B cell (primary cell): ENCODE data around the gene RER1.

ENCODE experiments used
- EZH2 ChIP-seq: IDR thresholded peaks from 2 replicates; pipeline ENCODE4 v1.6.1; 2012; ENCODE audit warnings: borderline replicate concordance, low read depth, mild to moderate bottlenecking, moderate library complexity, low read length; ENCODE audit not compliant: insufficient read depth, poor library complexity, severe bottlenecking
- TF ChIP-seq, protein P1 (sequence below): fragments of 200-600 bp; IDR thresholded peaks from one replicate; pipeline ENCODE4 v1.8.0; 2022; ENCODE audit warnings: antibody characterized with exemption, mild to moderate bottlenecking

GRCh38 chr1:2363847-2364513 lies 27.7 kb upstream of the RER1 start:
- TF ChIP-seq, protein P1, sequence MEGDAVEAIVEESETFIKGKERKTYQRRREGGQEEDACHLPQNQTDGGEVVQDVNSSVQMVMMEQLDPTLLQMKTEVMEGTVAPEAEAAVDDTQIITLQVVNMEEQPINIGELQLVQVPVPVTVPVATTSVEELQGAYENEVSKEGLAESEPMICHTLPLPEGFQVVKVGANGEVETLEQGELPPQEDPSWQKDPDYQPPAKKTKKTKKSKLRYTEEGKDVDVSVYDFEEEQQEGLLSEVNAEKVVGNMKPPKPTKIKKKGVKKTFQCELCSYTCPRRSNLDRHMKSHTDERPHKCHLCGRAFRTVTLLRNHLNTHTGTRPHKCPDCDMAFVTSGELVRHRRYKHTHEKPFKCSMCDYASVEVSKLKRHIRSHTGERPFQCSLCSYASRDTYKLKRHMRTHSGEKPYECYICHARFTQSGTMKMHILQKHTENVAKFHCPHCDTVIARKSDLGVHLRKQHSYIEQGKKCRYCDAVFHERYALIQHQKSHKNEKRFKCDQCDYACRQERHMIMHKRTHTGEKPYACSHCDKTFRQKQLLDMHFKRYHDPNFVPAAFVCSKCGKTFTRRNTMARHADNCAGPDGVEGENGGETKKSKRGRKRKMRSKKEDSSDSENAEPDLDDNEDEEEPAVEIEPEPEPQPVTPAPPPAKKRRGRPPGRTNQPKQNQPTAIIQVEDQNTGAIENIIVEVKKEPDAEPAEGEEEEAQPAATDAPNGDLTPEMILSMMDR, result no peak
- no peak for TF ChIP-seq EZH2
